Measurements from ENCODE around the gene GGCX. TPM values are rescaled to one million over a fixed set of nuclear protein-coding genes. Genes with fewer than 3 reads are reported as not detected.

The GGCX gene
- total and polyA plus RNA-seq, 2 donors (not counting 3 experiments of a cell fraction or from before 2014, with no cell fraction given): 48.0 to 62.7 TPM

- Histone ChIP-seq H3K9me1 (replicated peaks; ENCODE audit: control insufficient read depth, extremely low read depth, insufficient read depth, low read length) (no peaks in the 10 kb centered on the region), H3K79me2 (ENCODE audit: control insufficient read depth, insufficient read depth, low read length) (peaks cover 17% of the 10 kb centered on the region), H3K9ac (replicated peaks; ENCODE audit: extremely low read depth, insufficient read depth, low read length) (no peak overlapping the region), H3K4me3 (replicated peaks in 1 of 3; ENCODE audit: insufficient read depth in 1 of 3, low read depth in 1 of 3, low read length in 3 of 3) (no peak overlapping the region), H3K36me3 (ENCODE audit: control insufficient read depth in 2 of 2, extremely low read depth in 1 of 2, insufficient read depth in 2 of 2, low read length in 2 of 2) (peaks cover 18 to 43% of the 10 kb centered on the region in 2 experiments), H3K4me1 (ENCODE audit: control insufficient read depth, extremely low read depth, insufficient read depth, low read length) (peaks cover 13% of the 10 kb centered on the region), H3K9me3 (replicated peaks; ENCODE audit: control insufficient read depth, insufficient read depth, low read length) (no peaks in the 10 kb centered on the region), H3K27ac (ENCODE audit: insufficient read depth, low read depth, low read length) (no peak overlapping the region), H4K20me1 (replicated peaks; ENCODE audit: control insufficient read depth, extremely low read depth, insufficient read depth, low read length) (no peaks in the 10 kb centered on the region), H3K27me3 (ENCODE audit: control insufficient read depth in 2 of 2, insufficient read depth in 2 of 2, low read length in 2 of 2) (no peaks in the 10 kb centered on the region), H2AFZ (ENCODE audit: low read depth, low read length) (no peak overlapping the region), H3K4me2 (ENCODE audit: insufficient read depth, low read length) (no peak overlapping the region)
- ChIA-PET CTCF (interaction anchor here (2.4 kb wide), 1 partner anchor 135 kb away, joined by 16 read pairs; no protein-coding TSS in a partner anchor), POLR2A (interaction anchor here (2.8 kb wide), 1 partner anchor 16 kb away, joined by 8 read pairs; the partner anchor contains the start of gene MAT2A)
- dilution Hi-C loops (cut with MboI; ENCODE audit: extremely low pct_ligation_motif_present, low sequenced_read_pairs) (no loop called here), intact Hi-C loops (cut with micrococcal nuclease) (loop anchor here (5.0 kb wide), 1 partner anchor 203 kb away; the partner anchor contains the start of genes ELMOD3 and RETSAT)
- FAIRE-seq (no peak), DNase-seq (ENCODE audit: low read depth, low spot score) (no peak)
- TF ChIP-seq MAX (IDR thresholded peaks at IDR 0.05; ENCODE audit: insufficient read depth, insufficient read length): no peak
- TF ChIP-seq JUN (IDR thresholded peaks at IDR 0.05; ENCODE audit: borderline replicate concordance, insufficient read depth, insufficient read length, low read depth): no peak
- TF ChIP-seq CTCF (IDR thresholded peaks at IDR 0.05; ENCODE audit: extremely low read depth in 1 of 2, insufficient read depth in 1 of 2, low read depth in 1 of 2, low read length in 2 of 2): no peak
- TF ChIP-seq POLR2A (IDR thresholded peaks at IDR 0.05; ENCODE audit: low read depth, low read length): no peak
- no peak for TF ChIP-seq POLR2AphosphoS5 (IDR thresholded peaks at IDR 0.05; ENCODE audit: insufficient read depth, low read depth, low read length)
- no peak for TF ChIP-seq GATA2 (IDR thresholded peaks at IDR 0.05; ENCODE audit: insufficient read depth, insufficient read length, low read depth, low read length)
- no peak for TF ChIP-seq EZH2 (IDR thresholded peaks at IDR 0.05; ENCODE audit: borderline replicate concordance, low read depth, low read length, severe bottlenecking)
- no peak for TF ChIP-seq FOS (IDR thresholded peaks at IDR 0.05; ENCODE audit: borderline replicate concordance, insufficient read depth, low read length)
- no peak for TF ChIP-seq MYC (IDR thresholded peaks at IDR 0.05; ENCODE audit: low read depth, low read length)
- no TSS peak for BruUV-seq (replicated peaks)
Measured at GRCh38 chr2:85554980-85555612, 6.2 kb downstream of the GGCX start.
